ENCODE results near the gene IFT74. TPM values are rescaled to one million over a fixed set of nuclear protein-coding genes. Genes with fewer than 3 reads are reported as not detected.

Gene IFT74
- total RNA-seq, 1 experiment from 2014 or later = 16.2 TPM

DNA sequence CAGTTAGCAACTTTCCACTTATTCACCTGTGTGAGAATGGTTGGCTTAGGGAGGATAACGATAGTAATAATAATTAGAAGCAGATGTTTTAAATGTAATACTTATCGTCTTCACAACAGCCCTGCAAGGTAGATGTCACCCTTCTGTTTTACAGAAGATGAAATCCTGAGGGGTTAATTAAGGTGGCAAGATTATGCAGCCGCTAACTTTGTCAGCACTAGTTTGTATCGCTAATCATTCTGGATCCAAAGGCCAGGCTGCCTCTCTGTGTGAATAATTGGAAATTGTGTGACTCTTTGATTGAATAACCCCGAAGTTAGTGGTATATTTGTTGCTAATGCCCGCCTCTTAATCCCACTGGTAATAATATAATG lies 635 bp downstream of the IFT74 start:
- H3K36me3 Mint-ChIP-seq (ENCODE audit: insufficient read depth in 1 of 3, low read depth in 3 of 3) = no peaks in the 10 kb centered on the region
- Histone ChIP-seq H3K27ac (ENCODE audit: insufficient read length, low read depth, low read length) (no peak overlapping the region), H3K79me2 (ENCODE audit: insufficient read depth, low read length) (no peaks in the 10 kb centered on the region), H2BK5ac (ENCODE audit: insufficient read length, low read length) (no peak overlapping the region), H3K23ac (ENCODE audit: insufficient read length, low read depth, low read length) (no peak overlapping the region), H3K14ac (ENCODE audit: insufficient read depth, low read length) (no peak overlapping the region), H2AFZ (ENCODE audit: low read length) (no peak overlapping the region), H3K79me1 (ENCODE audit: insufficient read depth, low read depth, low read length, poor library complexity, severe bottlenecking) (no peaks in the 10 kb centered on the region), H3T11ph (ENCODE audit: low read length) (no peak overlapping the region), H3K9ac (ENCODE audit: extremely low read depth, insufficient read length, low read length) (peak overlapping the region; percentile 77), H2BK120ac (ENCODE audit: low read depth, low read length, poor library complexity, severe bottlenecking) (no peak overlapping the region), H2BK20ac (ENCODE audit: low read depth, low read length, poor library complexity, severe bottlenecking) (no peak overlapping the region), H3K18ac (ENCODE audit: insufficient read length, low read depth, low read length) (no peak overlapping the region), H4K91ac (ENCODE audit: insufficient read length, low read depth, low read length) (no peak overlapping the region), H3K56ac (ENCODE audit: insufficient read length, low read depth, low read length) (no peak overlapping the region), H2BK12ac (ENCODE audit: insufficient read length, low read depth, low read length) (no peak overlapping the region), H4K20me1 (ENCODE audit: control insufficient read depth, insufficient read depth, insufficient read length) (no peaks in the 10 kb centered on the region), H4K5ac (ENCODE audit: insufficient read length, low read depth, low read length) (no peak overlapping the region), H3K27me3 (ENCODE audit: insufficient read depth, low read length) (no peaks in the 10 kb centered on the region), H3K4ac (ENCODE audit: low read depth, low read length) (no peak overlapping the region), H2AK5ac (ENCODE audit: insufficient read length, low read length) (no peak overlapping the region), H2BK15ac (ENCODE audit: low read depth, low read length) (no peak overlapping the region), H4K8ac (replicated peaks; ENCODE audit: insufficient read length, low read depth, low read length) (no peak overlapping the region), H3K23me2 (ENCODE audit: insufficient read length, low read depth, low read length, poor library complexity, severe bottlenecking) (peaks cover 4% of the 10 kb centered on the region), H3K4me1 (ENCODE audit: insufficient read depth, low read length) (no peaks in the 10 kb centered on the region), H3K4me2 (ENCODE audit: insufficient read depth, insufficient read length, low read length) (peak overlapping the region; percentile 98), H3K9me3 (ENCODE audit: control insufficient read depth, low read depth, low read length) (no peaks in the 10 kb centered on the region)
- peak overlapping the region; percentile 88 to 93 for H3K4me3 Mint-ChIP-seq
- H3K27me3 Mint-ChIP-seq (ENCODE audit: low read depth) = no peaks in the 10 kb centered on the region
- TF ChIP-seq, protein P1, sequence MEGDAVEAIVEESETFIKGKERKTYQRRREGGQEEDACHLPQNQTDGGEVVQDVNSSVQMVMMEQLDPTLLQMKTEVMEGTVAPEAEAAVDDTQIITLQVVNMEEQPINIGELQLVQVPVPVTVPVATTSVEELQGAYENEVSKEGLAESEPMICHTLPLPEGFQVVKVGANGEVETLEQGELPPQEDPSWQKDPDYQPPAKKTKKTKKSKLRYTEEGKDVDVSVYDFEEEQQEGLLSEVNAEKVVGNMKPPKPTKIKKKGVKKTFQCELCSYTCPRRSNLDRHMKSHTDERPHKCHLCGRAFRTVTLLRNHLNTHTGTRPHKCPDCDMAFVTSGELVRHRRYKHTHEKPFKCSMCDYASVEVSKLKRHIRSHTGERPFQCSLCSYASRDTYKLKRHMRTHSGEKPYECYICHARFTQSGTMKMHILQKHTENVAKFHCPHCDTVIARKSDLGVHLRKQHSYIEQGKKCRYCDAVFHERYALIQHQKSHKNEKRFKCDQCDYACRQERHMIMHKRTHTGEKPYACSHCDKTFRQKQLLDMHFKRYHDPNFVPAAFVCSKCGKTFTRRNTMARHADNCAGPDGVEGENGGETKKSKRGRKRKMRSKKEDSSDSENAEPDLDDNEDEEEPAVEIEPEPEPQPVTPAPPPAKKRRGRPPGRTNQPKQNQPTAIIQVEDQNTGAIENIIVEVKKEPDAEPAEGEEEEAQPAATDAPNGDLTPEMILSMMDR (conservative IDR thresholded peaks at IDR 0.05) = no peak
- H3K27ac Mint-ChIP-seq = peak overlapping the region; percentile 96 to 98 (median 97)
- WGBS (ENCODE audit: extremely low coverage, insufficient read length, low lambda C conversion rate) = no CpG with 5 or more reads among the region's 6 CpGs
- no peaks in the 10 kb centered on the region; a peak in 1 of 5 replicates for H3K9me3 Mint-ChIP-seq
- H3K4me1 Mint-ChIP-seq = peaks cover 18 to 19% of the 10 kb centered on the region in 2 experiments
- no peak for DNase-seq
